Trophoblast cell (in vitro differentiated cells and primary cell): Measurements from ENCODE around the gene ITGB8.

Experiments used
- DNase-seq, 2 donors: peaks; one replicate each; pipeline ENCODE4 v3.0.0-alpha.2; 2016
- H2AFZ ChIP-seq: 2 replicates; pipeline ENCODE4 v1.6.1; 2013; ENCODE audit warnings: low read length, moderate library complexity, mild to moderate bottlenecking; ENCODE audit not compliant: insufficient read depth, poor library complexity
- H2AK5ac ChIP-seq: 2 replicates; pipeline ENCODE4 v1.6.1; 2013; ENCODE audit warnings: mild to moderate bottlenecking, low read length
- H2BK120ac ChIP-seq: 2 replicates; pipeline ENCODE4 v1.6.1; 2013; ENCODE audit warnings: low read length, mild to moderate bottlenecking, moderate library complexity; ENCODE audit not compliant: insufficient read depth, poor library complexity
- H2BK12ac ChIP-seq: 2 replicates; pipeline ENCODE4 v1.6.1; 2013; ENCODE audit warnings: mild to moderate bottlenecking, low read length, moderate library complexity
- H2BK5ac ChIP-seq: 2 replicates; pipeline ENCODE4 v1.6.1; 2013; ENCODE audit warnings: low read length, low read depth, moderate library complexity, mild to moderate bottlenecking; ENCODE audit not compliant: poor library complexity
- H3K14ac ChIP-seq: 2 replicates; pipeline ENCODE4 v1.6.1; 2013; ENCODE audit warnings: mild to moderate bottlenecking, low read length
- H3K18ac ChIP-seq: 2 replicates; pipeline ENCODE4 v1.6.1; 2013; ENCODE audit warnings: mild to moderate bottlenecking, low read length
- H3K23ac ChIP-seq: 2 replicates; pipeline ENCODE4 v1.6.1; 2013; ENCODE audit warnings: low read length
- H3K27ac ChIP-seq: 2 replicates; pipeline ENCODE4 v1.5.1; 2013; ENCODE audit warnings: low read depth, mild to moderate bottlenecking, inconsistent platforms, low read length, moderate library complexity
- H3K27me3 ChIP-seq: 2 replicates; pipeline ENCODE4 v1.6.1; 2013; ENCODE audit warnings: inconsistent platforms, mild to moderate bottlenecking, low read length, moderate library complexity; ENCODE audit not compliant: insufficient read depth
- H3K36me3 ChIP-seq, 2 experiments: 1 replicate in 1 of 2; 2 replicates in 1 of 2; pipeline ENCODE4 v1.6.1; 2013; ENCODE audit warnings: low read length in 2 of 2, mild to moderate bottlenecking in 2 of 2, moderate library complexity in 1 of 2; ENCODE audit not compliant: insufficient read depth in 2 of 2, control insufficient read depth in 1 of 2
- H3K4ac ChIP-seq: 2 replicates; pipeline ENCODE4 v1.6.1; 2013; ENCODE audit warnings: low read depth, mild to moderate bottlenecking, low read length, moderate library complexity
- H3K4me1 ChIP-seq, 2 experiments: 1 replicate in 1 of 2; 2 replicates in 1 of 2; pipeline ENCODE4 v1.6.1; 2013; ENCODE audit warnings: low read length in 2 of 2, mild to moderate bottlenecking in 2 of 2, moderate library complexity in 1 of 2; ENCODE audit not compliant: insufficient read depth in 2 of 2, control insufficient read depth in 1 of 2
- H3K4me2 ChIP-seq: 2 replicates; pipeline ENCODE4 v1.6.1; 2013; ENCODE audit warnings: inconsistent platforms, mild to moderate bottlenecking, low read length, moderate library complexity
- H3K4me3 ChIP-seq: 2 replicates; pipeline ENCODE4 v1.5.1; 2013; ENCODE audit warnings: mild to moderate bottlenecking, low read depth, low read length, inconsistent platforms
- H3K79me1 ChIP-seq: one replicate; pipeline ENCODE4 v1.6.1; 2013; ENCODE audit warnings: low read length
- H3K79me2 ChIP-seq: 2 replicates; pipeline ENCODE4 v1.6.1; 2013; ENCODE audit warnings: low read length, mild to moderate bottlenecking; ENCODE audit not compliant: control insufficient read depth, insufficient read depth, poor library complexity
- H3K9ac ChIP-seq: 2 replicates; pipeline ENCODE4 v1.6.1; 2013; ENCODE audit warnings: mild to moderate bottlenecking, low read length
- H3K9me3 ChIP-seq: 2 replicates; pipeline ENCODE4 v1.6.1; 2013; ENCODE audit warnings: low read depth, mild to moderate bottlenecking, control low read depth, inconsistent platforms, low read length; ENCODE audit not compliant: insufficient read depth
- H4K12ac ChIP-seq: 2 replicates; pipeline ENCODE4 v1.6.1; 2013; ENCODE audit warnings: low read depth, mild to moderate bottlenecking, low read length, moderate library complexity
- H4K8ac ChIP-seq: 2 replicates; pipeline ENCODE4 v1.6.1; 2013; ENCODE audit warnings: low read depth, mild to moderate bottlenecking, low read length, moderate library complexity
- H4K91ac ChIP-seq: one replicate; pipeline ENCODE4 v1.6.1; 2013; ENCODE audit warnings: low read depth, mild to moderate bottlenecking, low read length, moderate library complexity
- WGBS: extraction: QIAGEN DNeasy Blood & Tissue Kit; methylation state at CpG from one replicate; pipeline ENCODE4 v1.1.7; 2013; ENCODE audit warnings: missing lambda C conversion rate; ENCODE audit not compliant: insufficient read length, insufficient coverage; ENCODE audit errors: extremely low coverage; 5-methylcytosine and 5-hydroxymethylcytosine counted together

Gene ITGB8

DNA sequence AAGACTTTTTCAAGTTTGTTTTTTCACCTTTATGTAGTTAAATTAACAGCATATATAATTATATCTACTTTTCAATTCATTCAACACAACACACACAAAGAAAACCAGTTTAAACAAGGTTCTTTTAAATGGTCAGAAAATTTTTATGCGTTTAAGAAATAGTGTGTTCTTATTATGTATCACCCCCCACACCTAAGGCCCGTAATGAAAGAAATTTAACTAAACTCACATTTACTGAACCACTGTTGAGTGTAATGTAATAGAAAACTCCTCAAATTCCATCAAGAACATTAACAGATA lies 19.0 kb upstream of the ITGB8 start:
- H3K4me2 ChIP-seq = no peak overlapping the region
- peaks cover 2% of the 10 kb centered on the region for H3K79me1 ChIP-seq
- no CpG with 5 or more reads among the region's 2 CpGs for WGBS
- no peaks in the 10 kb centered on the region for H3K27me3 ChIP-seq
- no peak overlapping the region for H3K18ac ChIP-seq
- H3K79me2 ChIP-seq = no peaks in the 10 kb centered on the region
- H4K91ac ChIP-seq = no peak overlapping the region
- H4K8ac ChIP-seq = no peak overlapping the region
- H2BK5ac ChIP-seq = no peak overlapping the region
- H2AFZ ChIP-seq = no peak overlapping the region
- H2BK120ac ChIP-seq = no peak overlapping the region
- no peak overlapping the region for H3K23ac ChIP-seq
- H3K9me3 ChIP-seq = no peaks in the 10 kb centered on the region
- no peak for DNase-seq
- no peak overlapping the region for H2AK5ac ChIP-seq
- no peak overlapping the region for H2BK12ac ChIP-seq
- H3K36me3 ChIP-seq = no peaks in the 10 kb centered on the region
- H3K9ac ChIP-seq = no peak overlapping the region
- H3K14ac ChIP-seq = no peak overlapping the region
- no peak overlapping the region for H3K4ac ChIP-seq
- no peaks in the 10 kb centered on the region for H3K4me1 ChIP-seq
- H4K12ac ChIP-seq = no peak overlapping the region
- H3K4me3 ChIP-seq = no peak overlapping the region
- no peak overlapping the region for H3K27ac ChIP-seq

DNA sequence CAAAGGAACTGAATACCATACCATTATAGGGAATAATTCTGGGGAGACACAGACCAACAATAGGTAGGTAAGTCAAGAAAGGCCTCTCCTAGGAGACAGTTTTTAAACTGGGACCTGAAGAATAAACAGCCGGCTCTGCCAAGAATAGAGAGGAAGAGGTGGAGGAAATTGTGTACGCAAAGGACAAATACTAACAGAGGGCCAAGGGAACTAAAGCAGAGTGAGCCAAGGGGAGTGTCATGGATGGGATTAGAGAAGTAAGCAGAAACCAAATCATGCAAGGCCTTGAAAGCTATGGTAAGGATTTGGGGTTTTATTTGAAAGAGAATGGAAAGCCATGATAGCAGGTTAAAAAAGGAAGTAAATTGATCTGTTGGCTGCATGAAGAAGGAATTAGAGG lies 18.1 kb upstream of the ITGB8 start:
- no CpG with 5 or more reads among the region's 2 CpGs for WGBS
- H2BK5ac ChIP-seq = no peak overlapping the region
- no peak overlapping the region for H4K12ac ChIP-seq
- H3K18ac ChIP-seq = no peak overlapping the region
- no peak overlapping the region for H3K9ac ChIP-seq
- no peak overlapping the region for H2BK120ac ChIP-seq
- H3K14ac ChIP-seq = no peak overlapping the region
- no peak overlapping the region for H3K27ac ChIP-seq
- no peak overlapping the region for H2AFZ ChIP-seq
- no peak for DNase-seq
- no peaks in the 10 kb centered on the region for H3K79me2 ChIP-seq
- H2BK12ac ChIP-seq = no peak overlapping the region
- no peaks in the 10 kb centered on the region for H3K4me1 ChIP-seq
- no peak overlapping the region for H4K91ac ChIP-seq
- H2AK5ac ChIP-seq = no peak overlapping the region
- H3K23ac ChIP-seq = no peak overlapping the region
- no peaks in the 10 kb centered on the region for H3K27me3 ChIP-seq
- no peaks in the 10 kb centered on the region for H3K36me3 ChIP-seq
- H3K79me1 ChIP-seq = peaks cover 2% of the 10 kb centered on the region
- no peak overlapping the region for H3K4me2 ChIP-seq
- no peak overlapping the region for H3K4me3 ChIP-seq
- H4K8ac ChIP-seq = no peak overlapping the region
- H3K9me3 ChIP-seq = no peaks in the 10 kb centered on the region
- H3K4ac ChIP-seq = no peak overlapping the region

DNA sequence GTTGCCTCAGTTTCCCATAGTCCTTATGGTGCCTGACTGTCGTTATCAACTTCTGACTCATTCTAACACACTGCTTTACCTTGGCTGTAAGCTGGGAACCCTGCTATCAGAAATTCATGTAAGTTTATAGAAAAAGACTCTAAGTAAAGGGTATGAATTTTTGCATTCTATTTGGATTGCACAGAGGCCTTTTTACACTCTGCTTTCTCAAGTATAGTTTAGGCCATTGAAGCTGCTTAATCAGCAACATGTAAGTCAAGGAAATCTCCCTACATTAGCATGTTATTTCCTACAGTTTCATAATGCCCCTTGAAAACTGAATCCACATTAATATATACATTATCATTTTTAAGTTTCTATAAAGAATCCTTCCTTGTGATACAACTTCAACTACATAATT lies 17.1 kb upstream of the ITGB8 start:
- Histone ChIP-seq H3K18ac (no peak overlapping the region), H3K4me2 (no peak overlapping the region), H3K36me3 (no peaks in the 10 kb centered on the region), H2BK5ac (no peak overlapping the region), H4K8ac (no peak overlapping the region), H3K9ac (no peak overlapping the region), H3K27ac (no peak overlapping the region), H2BK120ac (no peak overlapping the region), H4K91ac (no peak overlapping the region), H3K27me3 (no peaks in the 10 kb centered on the region), H2AFZ (no peak overlapping the region), H2AK5ac (no peak overlapping the region), H3K23ac (no peak overlapping the region), H2BK12ac (no peak overlapping the region), H3K4ac (no peak overlapping the region), H3K79me2 (no peaks in the 10 kb centered on the region), H4K12ac (no peak overlapping the region), H3K79me1 (no peaks in the 10 kb centered on the region), H3K4me1 (no peaks in the 10 kb centered on the region), H3K4me3 (no peak overlapping the region), H3K14ac (no peak overlapping the region), H3K9me3 (no peaks in the 10 kb centered on the region)
- DNase-seq = no peak
- WGBS = no CpG with 5 or more reads among the region's 1 CpG

DNA sequence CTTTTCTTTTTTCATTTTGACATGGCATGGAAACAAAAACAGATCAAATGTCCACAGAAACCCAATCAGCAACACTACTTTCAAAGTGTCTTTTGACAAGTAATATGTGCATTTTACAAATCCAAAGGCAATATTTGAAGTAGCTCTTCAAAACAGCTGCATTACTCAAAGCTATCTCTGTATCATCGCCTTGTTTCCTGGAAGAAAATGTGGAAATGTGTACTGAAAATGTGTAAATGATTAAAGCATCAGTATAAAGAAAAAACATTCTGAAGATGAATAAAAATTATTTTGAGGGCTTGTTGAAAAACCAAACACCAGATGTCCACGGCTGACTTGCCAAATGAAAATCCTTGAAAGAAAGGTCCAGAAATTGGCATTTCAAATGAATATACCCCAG lies 16.5 kb upstream of the ITGB8 start:
- H3K14ac ChIP-seq = no peak overlapping the region
- no peaks in the 10 kb centered on the region for H3K9me3 ChIP-seq
- no CpG with 5 or more reads among the region's 2 CpGs for WGBS
- no peaks in the 10 kb centered on the region for H3K4me1 ChIP-seq
- H3K79me2 ChIP-seq = no peaks in the 10 kb centered on the region
- no peak overlapping the region for H2BK12ac ChIP-seq
- H4K91ac ChIP-seq = no peak overlapping the region
- H2BK5ac ChIP-seq = no peak overlapping the region
- no peak overlapping the region for H3K27ac ChIP-seq
- no peak overlapping the region for H3K18ac ChIP-seq
- DNase-seq = no peak
- H4K8ac ChIP-seq = no peak overlapping the region
- no peaks in the 10 kb centered on the region for H3K79me1 ChIP-seq
- H2AK5ac ChIP-seq = no peak overlapping the region
- no peak overlapping the region for H3K4me2 ChIP-seq
- no peak overlapping the region for H3K23ac ChIP-seq
- no peak overlapping the region for H3K9ac ChIP-seq
- H4K12ac ChIP-seq = no peak overlapping the region
- H2AFZ ChIP-seq = no peak overlapping the region
- H3K4ac ChIP-seq = no peak overlapping the region
- H3K4me3 ChIP-seq = no peak overlapping the region
- H3K36me3 ChIP-seq = no peaks in the 10 kb centered on the region
- H2BK120ac ChIP-seq = no peak overlapping the region
- H3K27me3 ChIP-seq = no peaks in the 10 kb centered on the region

DNA sequence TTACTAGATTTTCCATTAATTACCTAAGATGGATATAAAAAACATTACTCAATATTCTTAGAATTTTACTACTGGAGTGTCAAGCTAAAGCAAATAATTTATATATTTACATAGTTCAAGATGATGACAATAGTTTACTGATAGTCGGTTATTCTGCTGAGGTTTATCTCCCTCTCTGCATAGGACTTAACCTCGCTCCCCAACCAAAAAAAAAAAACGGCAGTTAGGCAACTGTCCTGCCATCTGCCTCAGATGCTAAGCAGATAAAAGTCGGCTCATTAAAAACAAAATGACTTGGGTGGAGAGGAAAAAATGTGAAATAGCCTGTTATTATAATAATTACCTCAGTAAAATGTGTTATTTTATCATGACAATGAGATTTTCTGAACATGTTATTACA lies 14.0 kb upstream of the ITGB8 start:
- Histone ChIP-seq H3K4me1 (no peaks in the 10 kb centered on the region), H3K27me3 (no peaks in the 10 kb centered on the region), H2BK12ac (no peak overlapping the region), H3K79me1 (no peaks in the 10 kb centered on the region), H2AFZ (no peak overlapping the region), H3K14ac (no peak overlapping the region), H3K79me2 (no peaks in the 10 kb centered on the region), H3K9ac (no peak overlapping the region), H3K27ac (no peak overlapping the region), H4K12ac (no peak overlapping the region), H2BK5ac (no peak overlapping the region), H3K18ac (no peak overlapping the region), H2AK5ac (no peak overlapping the region), H3K36me3 (no peaks in the 10 kb centered on the region), H3K23ac (no peak overlapping the region), H2BK120ac (no peak overlapping the region), H3K4me2 (no peak overlapping the region), H3K4me3 (no peak overlapping the region), H3K4ac (no peak overlapping the region), H4K91ac (no peak overlapping the region), H3K9me3 (no peaks in the 10 kb centered on the region), H4K8ac (no peak overlapping the region)
- WGBS = no CpG with 5 or more reads among the region's 4 CpGs
- peak in 1 of 2 donors; percentile 80 for DNase-seq
